GM23338 (cell line): ENCODE results near the gene KHSRP. TPM values are rescaled to one million over a fixed set of nuclear protein-coding genes. Genes with fewer than 3 reads are reported as not detected.

ENCODE experiments used
- ATAC-seq: fragments of 200-7000 bp; cut with Tn5 transposase; 3 replicates; pipeline ENCODE4 v1.9.1; 2020
- DNase-seq: peaks from one replicate; pipeline ENCODE4 v3.0.0-alpha.2; 2015; ENCODE audit warnings: low spot score
- H2AFZ ChIP-seq: fragments of 200-600 bp; sonication (generic); 2 replicates; pipeline ENCODE4 v1.8.0; 2016; ENCODE audit warnings: antibody characterized with exemption, mild to moderate bottlenecking, moderate library complexity
- H3F3A ChIP-seq: fragments of 200-600 bp; sonication (generic); replicated peaks from 2 replicates; pipeline ENCODE4 v1.8.0; 2017; ENCODE audit warnings: antibody characterized with exemption, mixed run types, low read depth
- H3K27ac ChIP-seq: fragments of 200-600 bp; sonication (generic); 2 replicates; pipeline ENCODE4 v1.6.1; 2016; ENCODE audit warnings: low read depth
- H3K27me3 ChIP-seq: fragments of 200-600 bp; sonication (generic); 2 replicates; pipeline ENCODE4 v1.8.0; 2016; ENCODE audit warnings: mild to moderate bottlenecking, mixed run types, moderate library complexity; ENCODE audit not compliant: insufficient read depth
- H3K36me3 ChIP-seq: fragments of 200-600 bp; sonication (generic); 2 replicates; pipeline ENCODE4 v1.8.0; 2016; ENCODE audit warnings: mild to moderate bottlenecking; ENCODE audit not compliant: insufficient read depth
- H3K4me1 ChIP-seq: fragments of 200-600 bp; sonication (generic); 2 replicates; pipeline ENCODE4 v1.8.0; 2016; ENCODE audit warnings: mild to moderate bottlenecking, moderate library complexity; ENCODE audit not compliant: insufficient read depth
- H3K4me2 ChIP-seq: fragments of 200-600 bp; sonication (generic); 2 replicates; pipeline ENCODE4 v1.7.1; 2017; ENCODE audit warnings: mixed run types
- H3K4me3 ChIP-seq: fragments of 200-600 bp; sonication (generic); 2 replicates; pipeline ENCODE4 v1.6.1; 2016; ENCODE audit warnings: mixed run types
- H3K79me2 ChIP-seq: fragments of 200-600 bp; sonication (generic); replicated peaks from 2 replicates; pipeline ENCODE4 v1.8.0; 2017; ENCODE audit warnings: mild to moderate bottlenecking; ENCODE audit not compliant: insufficient read depth
- H3K9me2 ChIP-seq: fragments of 200-600 bp; sonication (generic); 2 replicates; pipeline ENCODE4 v1.8.0; 2017; ENCODE audit not compliant: insufficient read depth
- H4K20me1 ChIP-seq: fragments of 200-600 bp; sonication (generic); replicated peaks from 2 replicates; pipeline ENCODE4 v1.8.0; 2017; ENCODE audit warnings: mild to moderate bottlenecking; ENCODE audit not compliant: insufficient read depth
- H3K27ac Mint-ChIP-seq: 2 replicates; pipeline ENCODE4 v1.8.0; 2020; ENCODE audit warnings: inconsistent platforms, mild to moderate bottlenecking, moderate library complexity, mixed read lengths
- H3K27me3 Mint-ChIP-seq: 3 replicates; pipeline ENCODE4 v1.8.0; 2022; ENCODE audit warnings: low read depth, mild to moderate bottlenecking, moderate library complexity, mixed read lengths, inconsistent platforms; ENCODE audit not compliant: insufficient read depth, poor library complexity
- H3K36me3 Mint-ChIP-seq: 3 replicates; pipeline ENCODE4 v1.8.0; 2021; ENCODE audit warnings: low read depth, mild to moderate bottlenecking, inconsistent platforms, moderate library complexity, mixed read lengths
- H3K4me1 Mint-ChIP-seq: 3 replicates; pipeline ENCODE4 v1.8.0; 2020; ENCODE audit warnings: mild to moderate bottlenecking, inconsistent platforms, mixed read lengths
- H3K4me3 Mint-ChIP-seq: 3 replicates; pipeline ENCODE4 v1.8.0; 2021; ENCODE audit warnings: moderate library complexity, mild to moderate bottlenecking, inconsistent platforms, mixed read lengths
- H3K9me3 Mint-ChIP-seq: 3 replicates; pipeline ENCODE4 v1.8.0; 2020; ENCODE audit warnings: moderate library complexity, mild to moderate bottlenecking, inconsistent platforms, mixed read lengths
- CTCF ChIP-seq, 2 experiments: fragments of 200-600 bp in 1 of 2; sonication (generic) in 1 of 2; conservative IDR thresholded peaks; 2 replicates each; pipeline versions ENCODE4 v1.5.1 to v1.6.1; 2016 to 2017; ENCODE audit warnings: antibody characterized with exemption in 2 of 2, low read depth in 2 of 2, mild to moderate bottlenecking in 2 of 2, moderate library complexity in 1 of 2
- ETS1 ChIP-seq: IDR thresholded peaks from 2 replicates; pipeline ENCODE4 v1.6.1; 2016; ENCODE audit warnings: antibody characterized with exemption
- EZH2 ChIP-seq: fragments of 200-600 bp; sonication (generic); IDR thresholded peaks from one replicate; pipeline ENCODE4 v1.8.0; 2017; ENCODE audit warnings: antibody characterized with exemption, mild to moderate bottlenecking, low read depth; ENCODE audit not compliant: unreplicated experiment
- NANOG ChIP-seq: IDR thresholded peaks from 2 replicates; pipeline ENCODE4 v1.6.1; 2016; ENCODE audit warnings: antibody characterized with exemption, borderline replicate concordance
- POLR2AphosphoS5 ChIP-seq: IDR thresholded peaks from 2 replicates; pipeline ENCODE4 v1.6.1; 2016; ENCODE audit warnings: antibody characterized with exemption, low read depth
- ZNF331 ChIP-seq: fragments of 250-450 bp; sonication (Bioruptor Pico); IDR thresholded peaks from 2 replicates; pipeline ENCODE4 v1.5.0; 2020; ENCODE audit warnings: low read depth, mild to moderate bottlenecking, moderate library complexity
- ZNF462 ChIP-seq: fragments of 250-450 bp; sonication (Bioruptor Pico); IDR thresholded peaks from 2 replicates; pipeline ENCODE4 v1.5.0; 2020; ENCODE audit warnings: mild to moderate bottlenecking, moderate library complexity
- polyA plus RNA-seq: library from polyadenylated mRNA; unstranded; fragments of >200 nt; fragmentation: Nextera tagmentation; extraction: Ambion mirVana; gene quantifications from 2 replicates; pipeline ENCODE4 v1.2.1, GENCODE V29; 2016
- total RNA-seq: library from RNA; depleted of rRNA; stranded (reverse); fragments of >200 nt; shearing (Covaris generic); gene quantifications from 2 replicates; pipeline ENCODE4 v1.2.3, GENCODE V29; 2014

Gene KHSRP
- total and polyA plus RNA-seq, 2 experiments from 2014 or later, result 129 to 359 TPM

GRCh38 chr19:6452899-6453298 lies 28.3 kb upstream of the KHSRP start:
- peaks cover 11% of the 10 kb centered on the region; the same call in 1 of the 2 replicates for H3K36me3 ChIP-seq
- no peaks in the 10 kb centered on the region for H3F3A ChIP-seq
- H3K4me3 ChIP-seq, result no peak overlapping the region
- H3K27ac ChIP-seq, result no peak overlapping the region
- H2AFZ ChIP-seq, result no peak overlapping the region
- no peak overlapping the region for H3K4me2 ChIP-seq
- no peak for TF ChIP-seq ZNF331
- TF ChIP-seq NANOG, result no peak
- TF ChIP-seq CTCF (conservative IDR thresholded peaks at IDR 0.05; ENCODE audit: low read depth in 2 of 2), result no peak
- no peak for TF ChIP-seq ETS1
- TF ChIP-seq EZH2, result no peak
- TF ChIP-seq POLR2AphosphoS5, result no peak
- no peak for TF ChIP-seq ZNF462
- H3K4me1 ChIP-seq, result no peaks in the 10 kb centered on the region
- H3K9me2 ChIP-seq, result no peaks in the 10 kb centered on the region
- H3K27me3 ChIP-seq, result no peaks in the 10 kb centered on the region
- Mint-ChIP-seq H3K4me3 (no peak overlapping the region), H3K27ac (no peak overlapping the region), H3K36me3 (peaks cover 51% of the 10 kb centered on the region), H3K27me3 (peaks cover 4% of the 10 kb centered on the region), H3K4me1 (peaks cover 2% of the 10 kb centered on the region; the same call in 1 of the 3 replicates), H3K9me3 (peaks cover 10% of the 10 kb centered on the region; the same call in 2 of the 3 replicates)
- no peak for ATAC-seq
- no peaks in the 10 kb centered on the region for H3K79me2 ChIP-seq
- DNase-seq, result no peak
- H4K20me1 ChIP-seq, result no peaks in the 10 kb centered on the region; the same call in 1 of the 2 replicates
